ENCODE results near the gene F3.

The F3 gene

DNA sequence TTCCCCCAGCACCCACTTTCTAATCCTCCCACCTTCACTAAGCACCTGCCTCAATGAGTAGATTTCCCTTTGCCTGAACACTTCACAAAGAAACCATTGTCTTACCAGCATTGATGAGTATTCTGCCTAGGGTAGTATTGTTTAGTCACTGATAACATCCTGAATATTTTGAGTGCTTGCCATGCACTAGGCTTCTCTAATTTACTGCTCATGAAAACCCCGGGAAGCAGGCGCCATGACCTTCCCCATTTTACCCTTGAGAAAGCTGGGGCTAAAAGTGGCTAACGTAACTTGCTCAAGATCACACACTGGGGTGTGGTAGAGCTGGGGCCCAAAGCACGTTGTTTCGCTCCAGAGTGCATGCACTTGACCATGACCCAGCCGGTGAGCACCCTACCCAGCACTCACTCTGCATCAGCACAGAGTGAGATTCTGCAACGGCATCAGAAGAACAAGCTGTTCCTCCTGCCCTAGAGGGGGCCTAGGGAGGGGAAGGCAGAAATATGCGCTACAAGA is 10.6 kb upstream of the F3 start:
- no peak for DNase-seq

DNA sequence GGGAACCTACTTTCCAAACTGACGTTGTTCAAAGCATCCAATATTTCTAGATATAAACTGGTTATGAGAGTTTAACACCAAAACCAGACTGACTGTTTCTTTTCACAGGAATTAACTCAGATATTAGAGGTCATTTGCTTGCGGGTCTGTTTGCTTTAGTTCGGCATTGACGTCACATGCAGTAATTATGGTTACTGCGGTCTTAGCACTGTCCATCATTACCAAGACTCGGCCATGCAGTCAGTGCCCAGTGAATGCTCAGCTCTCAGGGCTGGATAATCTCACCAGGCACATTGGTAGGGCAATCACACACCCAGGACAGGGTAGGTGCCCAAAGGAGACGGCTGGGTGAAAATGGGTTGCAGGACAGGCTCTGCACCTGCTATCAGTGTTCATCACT is 9.9 kb upstream of the F3 start:
- DNase-seq = no peak

DNA sequence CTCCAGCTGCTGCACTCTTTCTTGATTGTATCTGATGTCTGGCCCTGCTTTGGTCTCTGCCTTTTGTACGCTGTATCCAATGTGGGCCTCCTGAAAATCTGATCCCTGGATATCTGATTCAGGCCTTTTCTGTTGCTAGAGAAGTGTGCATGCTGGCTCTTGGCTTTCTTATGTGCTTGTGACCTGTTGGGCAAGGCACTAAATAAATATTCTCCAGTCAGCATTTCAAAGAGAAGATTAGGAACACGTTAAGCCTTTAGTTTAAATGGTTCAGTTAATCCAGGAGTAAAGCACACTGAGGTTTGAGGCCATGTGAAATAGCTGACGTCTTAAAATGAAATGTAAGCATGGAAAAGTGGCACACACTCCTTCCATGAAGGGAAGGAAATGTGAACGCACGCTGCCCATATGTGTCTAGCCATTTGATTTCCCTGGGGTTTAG is 9.3 kb upstream of the F3 start:
- DNase-seq = no peak

DNA sequence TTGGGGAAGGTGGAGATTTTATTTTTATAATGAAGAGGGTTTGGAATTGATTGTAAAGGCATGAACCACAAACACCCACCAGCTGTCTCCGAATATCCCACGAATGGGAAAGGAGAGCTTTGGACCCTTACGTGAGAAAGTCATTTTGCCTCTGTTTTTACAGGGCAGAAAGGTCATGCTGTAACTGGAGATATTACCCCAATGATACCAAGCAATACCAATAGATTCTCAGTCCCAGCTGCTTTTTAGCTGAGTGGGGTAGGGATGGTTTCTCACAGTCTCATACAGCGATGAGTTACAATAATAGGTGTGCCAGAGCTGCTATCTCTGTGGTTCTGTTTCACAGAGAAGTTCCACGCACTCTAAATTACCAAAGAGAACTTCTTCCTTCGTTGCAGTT is 8.8 kb upstream of the F3 start:
- DNase-seq = no peak

DNA sequence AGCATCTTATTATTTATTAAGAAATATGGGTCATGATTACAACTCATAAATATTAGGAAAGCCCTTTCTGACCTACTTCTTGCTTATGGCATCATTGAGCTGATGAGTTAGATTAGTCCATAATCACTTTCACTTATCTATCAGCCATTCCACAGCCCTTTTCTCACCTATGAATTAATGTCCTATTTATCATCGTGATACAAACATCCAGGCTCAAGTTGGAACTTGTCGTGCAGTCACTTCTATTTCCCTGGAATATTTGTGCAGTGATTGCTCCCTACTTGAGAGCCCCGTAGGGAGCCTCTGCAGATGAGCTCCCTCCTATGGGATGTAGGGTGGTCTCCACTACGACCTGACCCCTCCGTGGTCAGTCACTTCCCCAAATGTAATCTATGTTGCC is 8.1 kb upstream of the F3 start:
- no peak for DNase-seq

DNA sequence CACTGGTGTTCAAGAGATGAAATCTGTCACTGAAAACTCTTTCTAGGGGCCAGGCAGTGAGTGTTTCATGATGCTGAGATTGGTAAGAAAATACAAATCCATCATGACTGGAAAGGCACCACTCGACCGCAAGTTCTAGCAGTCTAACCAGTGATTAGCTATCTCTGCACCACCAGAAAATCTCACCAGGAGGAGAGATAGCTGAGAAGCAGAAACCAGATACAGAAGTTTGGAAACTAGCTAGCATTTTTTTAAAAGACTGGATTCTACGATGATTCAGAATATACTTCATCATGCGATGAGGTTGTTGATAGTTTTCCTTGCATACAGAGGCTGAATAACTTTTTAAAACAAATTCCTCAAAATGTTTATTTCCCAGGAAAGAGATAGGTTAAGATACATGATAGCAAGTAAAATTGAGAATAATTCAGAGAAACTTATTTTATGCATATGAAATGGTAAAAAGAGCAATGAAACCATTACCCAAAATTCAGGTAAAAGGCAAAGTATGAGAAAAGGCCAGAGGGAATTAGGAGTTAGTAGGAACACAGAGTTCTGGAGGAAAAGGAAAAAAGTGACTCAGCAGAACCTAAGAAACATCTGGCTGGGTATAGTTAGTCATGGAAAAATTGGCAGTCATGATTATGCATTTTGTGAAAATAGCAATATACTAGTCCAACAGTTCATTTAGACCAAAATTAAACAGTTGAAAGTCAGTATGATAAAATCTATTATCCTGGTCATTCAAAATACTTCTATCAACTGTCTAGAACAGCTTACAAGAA is 3.3 kb upstream of the F3 start:
- peak; percentile 72 for DNase-seq

DNA sequence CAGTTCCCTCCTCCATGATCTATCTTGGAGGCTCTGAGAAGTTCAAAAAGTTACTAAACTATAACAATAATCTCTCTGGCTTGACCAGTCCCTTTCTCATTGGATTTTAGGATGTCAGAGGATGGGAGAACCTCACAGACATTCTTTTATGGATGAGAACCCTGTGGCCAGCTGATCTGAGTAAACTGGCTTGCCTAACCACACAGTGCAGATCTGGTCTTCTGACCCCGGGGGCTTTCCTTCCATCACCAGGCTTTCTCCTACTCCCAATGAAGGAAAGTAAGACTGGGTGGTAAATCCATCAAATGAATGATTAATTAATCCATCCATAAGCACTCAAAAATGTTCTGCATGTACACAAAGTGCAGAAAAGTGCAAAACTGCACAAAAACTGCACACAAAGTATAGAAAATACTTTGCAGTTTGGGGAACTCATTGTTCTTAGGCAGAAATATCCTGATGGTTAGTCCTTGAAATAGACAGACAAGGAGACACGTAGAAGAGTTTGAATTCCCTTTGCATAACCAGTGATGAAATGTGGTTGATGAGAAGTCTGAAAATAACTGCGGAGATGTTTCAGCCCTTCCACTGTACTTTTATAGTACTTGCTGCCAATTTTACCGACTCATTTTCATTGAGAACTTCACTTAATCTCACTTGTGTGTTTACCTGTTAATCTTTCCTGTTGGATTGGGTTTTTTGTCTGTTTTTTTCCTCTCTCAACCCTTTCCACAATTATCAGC is 2.5 kb upstream of the F3 start:
- DNase-seq = peak; percentile 76

DNA sequence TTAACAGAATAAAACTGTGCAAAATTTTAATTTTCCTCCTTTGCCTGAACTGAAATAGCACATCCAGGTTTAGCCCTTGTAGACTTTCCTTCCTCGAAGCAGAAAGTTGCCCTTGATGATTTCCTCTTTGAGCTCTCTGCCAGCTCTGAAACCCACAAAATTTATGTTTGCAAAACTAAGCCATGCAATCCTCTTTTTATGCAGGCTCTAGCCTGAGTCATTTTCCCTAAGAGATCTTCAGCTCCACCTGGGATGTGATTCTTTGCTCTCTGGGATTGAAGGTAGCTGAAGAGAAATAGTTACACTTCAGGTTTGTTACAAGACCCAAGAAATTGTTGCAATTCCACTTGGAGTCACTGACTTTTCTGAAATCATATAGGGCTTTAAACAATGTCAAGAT is 1.4 kb upstream of the F3 start:
- peak; percentile 36 for DNase-seq

DNA sequence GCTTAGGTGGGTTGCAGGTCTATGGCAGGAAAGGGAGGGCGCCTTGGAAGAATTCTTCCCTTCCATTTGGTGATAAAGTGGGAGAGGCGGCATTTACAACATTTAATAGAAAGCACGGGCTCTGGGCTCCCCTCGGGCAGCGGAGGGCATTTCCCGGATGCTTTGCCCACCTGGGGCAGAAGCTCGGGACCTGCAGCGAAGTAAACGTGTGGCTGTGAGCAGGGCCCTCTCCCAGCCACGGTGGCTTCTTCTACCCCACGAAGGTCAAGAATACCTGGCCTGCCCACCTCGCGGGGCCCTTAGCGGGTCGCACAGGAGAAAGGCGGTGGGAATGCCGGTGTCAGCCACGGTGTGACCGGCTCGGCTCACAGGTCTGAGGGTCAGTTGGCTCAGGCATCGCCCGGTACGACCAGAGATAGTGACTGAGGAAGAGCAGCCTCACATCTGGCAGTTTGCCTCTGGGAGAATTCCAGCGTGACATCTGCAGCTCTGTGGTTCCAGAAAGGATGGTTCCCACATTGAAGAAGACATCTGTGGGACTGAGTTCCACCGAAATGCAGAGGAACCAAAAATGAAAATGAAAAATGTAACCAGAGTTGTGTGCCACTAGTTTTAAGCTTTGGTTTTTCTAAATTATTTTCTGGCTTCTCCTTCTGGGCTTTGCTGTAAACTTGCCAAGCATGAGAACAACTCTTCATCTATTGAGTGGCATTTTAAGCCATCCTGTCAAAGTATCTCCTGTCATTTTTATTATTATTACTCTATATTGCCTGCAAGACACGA is 720 bp upstream of the F3 start:
- peak; percentile 73 for DNase-seq

DNA sequence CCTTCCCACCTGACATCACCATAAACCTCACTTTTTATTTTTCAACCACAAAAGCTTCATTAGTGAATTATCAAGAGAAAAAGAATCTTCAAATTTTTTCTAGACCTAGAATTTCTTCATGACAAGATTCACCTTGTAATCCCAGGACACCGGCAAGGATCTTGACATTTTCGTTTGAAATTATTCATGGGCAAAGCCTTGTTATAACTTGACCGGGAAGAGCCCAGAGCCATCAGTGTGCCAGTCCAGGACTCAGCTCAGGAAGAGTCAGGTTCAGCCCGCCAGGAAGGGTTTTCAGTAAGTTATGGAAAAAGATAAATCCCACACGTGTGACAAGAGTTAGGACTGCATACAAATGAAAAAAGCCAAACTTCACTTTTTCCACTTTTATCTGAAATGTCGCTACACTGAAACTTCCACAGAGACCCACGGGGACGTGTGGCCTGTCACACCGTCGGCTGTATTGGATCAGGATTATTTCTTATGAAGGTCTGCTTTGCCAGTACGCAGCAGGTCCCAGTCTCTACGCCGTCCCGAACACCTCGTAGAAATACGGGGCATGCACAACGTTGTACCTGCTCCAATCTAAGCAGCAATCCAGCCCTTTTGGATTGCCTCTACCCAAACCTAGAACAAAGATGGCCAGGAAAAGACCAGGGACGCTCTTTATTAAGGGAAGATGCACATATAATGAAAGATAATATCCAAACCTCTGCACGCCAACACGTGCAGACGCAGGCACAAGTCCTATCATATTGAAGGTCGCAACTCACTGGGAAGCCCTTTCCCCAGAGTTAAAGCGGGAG is 916 bp downstream of the F3 start:
- no peak for DNase-seq

DNA sequence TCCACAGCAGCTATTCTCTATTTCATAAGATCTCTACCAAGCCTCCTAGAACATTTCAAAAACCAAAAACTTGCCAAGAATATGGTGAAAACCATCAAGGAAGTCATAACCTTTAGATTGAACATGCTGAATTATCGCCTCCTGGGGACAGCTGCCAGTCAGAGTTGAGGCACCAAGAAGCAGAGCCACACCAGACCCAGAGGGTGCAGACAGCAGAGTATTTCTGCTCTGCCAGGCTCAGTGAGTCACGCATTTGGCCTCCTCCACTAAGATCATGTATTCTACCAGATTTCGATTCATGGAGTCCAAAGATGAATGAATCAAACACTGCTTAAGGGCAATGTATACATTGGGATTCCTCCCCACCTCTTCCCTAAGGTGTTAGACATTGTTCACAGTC is 2.1 kb downstream of the F3 start:
- peak; percentile 44 for DNase-seq

DNA sequence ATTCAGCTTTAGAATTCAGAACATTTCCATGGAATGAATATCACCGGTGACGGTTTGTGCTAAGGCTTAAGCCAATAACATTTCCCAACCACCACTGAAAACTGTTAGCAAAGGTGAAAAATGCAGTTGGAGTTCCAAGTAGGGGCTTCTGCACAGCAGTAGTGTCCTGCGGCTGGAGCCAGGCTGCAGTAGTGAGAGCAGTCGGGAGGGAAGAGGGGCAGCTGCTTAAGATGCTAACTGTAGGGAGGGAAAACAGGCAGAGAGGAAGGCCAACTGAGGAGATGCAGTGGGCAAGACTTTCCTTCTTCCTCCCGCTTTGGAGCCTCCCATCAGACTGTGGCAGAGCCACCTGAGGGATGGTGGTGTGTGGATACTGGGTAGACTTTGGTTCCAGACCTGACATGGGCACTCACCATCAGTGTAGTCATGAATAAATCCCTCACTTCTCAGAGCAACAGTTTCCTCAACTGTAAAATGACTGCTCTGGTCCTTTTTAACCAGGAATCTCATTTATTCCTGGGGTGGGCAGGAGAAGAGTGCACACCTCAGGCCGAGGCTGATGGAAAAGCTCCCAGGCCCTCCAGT is 3.2 kb downstream of the F3 start:
- peak; percentile 24 for DNase-seq

DNA sequence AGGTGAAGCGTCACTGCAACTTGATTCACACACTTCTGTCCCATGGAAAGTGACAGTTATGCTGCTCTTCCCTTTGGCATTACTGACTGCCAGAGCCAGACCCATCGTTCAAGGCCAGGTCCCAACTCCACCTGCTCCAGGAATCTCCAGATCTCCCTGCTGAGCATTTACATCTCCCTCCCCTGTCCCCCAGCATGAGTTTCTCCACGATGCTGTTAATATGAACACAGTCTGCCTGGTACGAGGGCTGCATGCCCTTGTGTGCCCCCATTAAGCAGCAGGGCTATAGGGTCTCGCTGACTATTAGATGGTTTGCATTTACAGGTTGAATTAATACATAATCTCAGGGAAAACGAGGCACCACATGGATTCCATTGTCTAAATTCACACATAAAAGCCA is 4.3 kb downstream of the F3 start:
- no peak for DNase-seq

DNA sequence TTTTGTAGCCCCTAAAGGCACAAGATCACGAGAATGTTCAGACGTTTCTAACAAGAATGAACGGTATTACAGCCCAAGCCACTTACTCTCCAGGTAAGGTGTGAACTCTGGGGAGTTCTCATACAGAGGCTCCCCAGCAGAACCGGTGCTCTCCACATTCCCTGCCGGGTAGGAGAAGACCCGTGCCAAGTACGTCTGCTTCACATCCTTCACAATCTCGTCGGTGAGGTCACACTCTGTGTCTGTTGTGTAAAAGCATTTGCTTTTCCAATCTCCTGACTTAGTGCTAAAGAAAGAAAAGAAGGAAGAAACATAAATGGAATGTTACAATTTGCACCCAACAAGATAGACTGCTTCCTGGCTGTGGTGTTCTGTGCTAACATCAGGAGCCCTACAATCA is 5.7 kb downstream of the F3 start:
- DNase-seq = peak; percentile 20

DNA sequence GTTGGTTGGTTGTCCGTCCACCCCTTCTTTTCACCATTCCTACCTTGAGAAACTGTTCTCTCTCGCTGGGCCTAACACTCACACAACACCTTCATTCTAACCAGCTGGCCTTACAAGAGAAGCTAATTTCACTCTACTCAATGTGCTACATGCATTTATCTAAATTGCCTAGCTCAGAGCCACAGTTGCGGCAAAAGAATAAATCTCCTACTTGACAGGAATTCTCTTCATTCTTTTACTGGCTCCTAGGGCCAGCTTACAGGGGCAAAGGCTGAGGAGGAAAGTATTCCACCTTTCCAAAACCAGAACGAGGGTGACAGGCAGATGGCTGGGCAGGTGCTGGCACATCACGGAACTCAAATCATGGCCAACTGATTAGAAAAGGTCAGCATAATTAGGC is 6.5 kb downstream of the F3 start:
- no peak for DNase-seq

DNA sequence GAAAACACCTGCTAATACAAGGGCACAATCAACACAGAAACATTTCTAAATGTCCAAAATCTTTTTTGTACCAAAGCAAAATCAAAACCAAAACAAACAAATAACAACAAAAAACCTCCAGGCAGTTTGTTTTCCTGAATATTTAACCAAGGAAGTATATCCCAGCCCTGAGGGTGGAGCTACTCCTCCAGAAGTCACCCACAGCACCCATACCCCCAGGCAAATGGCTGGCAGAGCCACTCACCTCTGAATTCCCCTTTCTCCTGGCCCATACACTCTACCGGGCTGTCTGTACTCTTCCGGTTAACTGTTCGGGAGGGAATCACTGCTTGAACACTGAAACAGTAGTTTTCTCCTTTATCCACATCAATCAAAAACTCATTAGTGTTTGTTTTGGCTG is 9.5 kb downstream of the F3 start:
- DNase-seq = no peak

DNA sequence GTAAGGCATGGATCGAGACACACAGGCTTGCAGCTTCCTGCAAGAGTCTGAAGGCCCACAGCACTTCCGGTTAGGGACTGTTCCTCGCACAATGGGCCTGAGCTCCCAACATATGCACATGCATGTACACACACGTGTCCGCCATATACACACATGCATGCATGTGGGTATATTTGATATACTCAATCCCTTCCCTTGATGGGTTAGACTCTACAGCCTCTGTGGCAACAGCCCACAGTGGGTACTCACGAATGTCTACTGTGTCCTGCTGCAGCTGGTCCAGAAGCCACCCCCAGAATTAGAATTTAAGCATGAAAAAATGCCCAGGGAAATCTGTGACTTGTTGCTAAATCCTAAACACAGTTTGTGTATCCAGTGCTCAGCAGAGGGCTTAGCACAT is 9.9 kb downstream of the F3 start:
- DNase-seq = no peak

DNA sequence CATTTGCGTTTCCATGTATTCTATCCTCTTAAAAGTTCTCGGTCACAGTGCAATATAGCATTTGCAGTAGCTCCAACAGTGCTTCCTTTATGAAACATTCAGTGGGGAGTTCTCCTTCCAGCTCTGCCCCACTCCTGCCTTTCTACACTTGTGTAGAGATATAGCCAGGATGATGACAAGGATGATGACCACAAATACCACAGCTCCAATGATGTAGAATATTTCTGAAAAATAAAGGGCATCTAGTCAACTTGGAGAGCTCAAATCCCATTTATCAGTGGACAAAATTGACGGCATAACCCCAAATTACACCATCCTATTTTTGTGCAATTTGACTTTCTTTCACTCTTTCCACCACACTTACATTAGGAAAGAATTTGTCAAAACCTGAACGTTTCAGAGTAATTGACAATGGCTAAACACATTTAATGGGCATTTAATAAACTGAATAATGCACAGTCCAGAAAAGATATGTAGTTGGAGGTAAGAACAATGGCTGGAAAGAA is 11.1 kb downstream of the F3 start:
- DNase-seq = peak; percentile 13

DNA sequence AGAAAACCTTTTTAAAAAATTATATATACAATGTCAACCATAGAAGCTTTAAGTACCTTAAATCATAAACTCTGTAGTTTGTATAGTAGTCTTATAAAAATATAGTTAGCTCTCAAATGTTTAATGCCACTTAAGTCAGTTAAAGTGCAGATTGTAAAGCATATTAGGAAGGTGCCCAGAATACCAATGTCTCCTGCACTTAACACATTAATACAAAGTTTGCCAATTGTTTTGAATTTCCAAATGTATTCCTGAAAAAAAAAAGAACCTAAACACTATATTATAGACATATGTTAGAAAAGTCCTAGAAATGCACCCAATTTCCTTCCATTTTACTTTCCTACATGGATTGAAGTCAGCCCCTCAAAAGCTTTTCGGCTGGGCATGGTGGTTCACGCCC is 12.1 kb downstream of the F3 start:
- no peak for DNase-seq

DNA sequence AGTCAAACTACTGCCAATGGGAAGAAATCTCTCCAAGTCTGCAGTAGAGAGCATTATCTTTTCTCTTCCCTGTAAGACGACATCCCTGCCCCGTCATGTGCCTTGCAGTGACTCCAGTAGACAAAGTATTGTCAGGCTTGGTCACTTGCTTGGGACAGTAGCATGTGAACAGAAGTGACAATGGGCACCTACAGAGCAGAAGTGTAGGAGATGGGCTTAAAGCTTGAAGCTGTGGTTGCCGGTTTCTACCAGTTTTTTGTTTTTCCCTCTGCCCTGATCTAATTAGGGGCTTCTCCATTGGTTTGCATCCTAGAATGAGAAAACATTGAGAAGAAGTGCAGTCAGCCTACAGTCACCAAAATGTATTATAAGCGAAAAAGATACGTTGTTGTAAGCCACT is 12.7 kb downstream of the F3 start:
- no peak for DNase-seq

DNA sequence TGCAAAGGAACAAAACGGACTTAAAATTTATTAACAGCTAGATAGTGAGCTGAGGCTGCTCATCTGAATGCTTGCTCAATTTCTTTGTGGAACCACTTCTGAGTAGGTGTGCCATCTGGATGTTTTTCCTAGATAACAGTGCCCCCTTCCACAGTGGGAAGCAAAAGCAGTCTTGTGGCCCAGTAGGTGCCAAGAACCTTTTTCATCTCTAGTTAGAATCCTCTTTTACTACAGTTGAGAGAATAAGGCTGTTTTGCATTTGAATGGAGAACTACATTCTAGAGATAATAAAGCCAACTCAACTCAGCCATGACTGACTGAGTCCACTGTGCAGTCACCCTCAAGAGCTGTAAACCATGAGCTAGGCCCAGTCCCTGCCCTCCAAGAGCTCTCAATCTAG is 13.3 kb downstream of the F3 start:
- no peak for DNase-seq
